Rectal smooth muscle tissue (tissue), 1 donor: Measurements from ENCODE around the gene SPATA6.

Experiments
- H3K27ac ChIP-seq: one replicate; pipeline ENCODE4 v1.7.0; 2013; ENCODE audit warnings: low read depth, low read length, inconsistent platforms
- H3K27me3 ChIP-seq: one replicate; pipeline ENCODE4 v1.7.0; 2013; ENCODE audit warnings: low read length; ENCODE audit not compliant: control insufficient read depth, insufficient read depth
- H3K36me3 ChIP-seq: one replicate; pipeline ENCODE4 v1.7.0; 2013; ENCODE audit warnings: low read length; ENCODE audit not compliant: control insufficient read depth, insufficient read depth
- H3K4me1 ChIP-seq: one replicate; pipeline ENCODE4 v1.7.0; 2013; ENCODE audit warnings: low read length; ENCODE audit not compliant: control insufficient read depth, insufficient read depth
- H3K4me3 ChIP-seq: one replicate; pipeline ENCODE4 v1.7.0; 2013; ENCODE audit warnings: low read length
- H3K9ac ChIP-seq: one replicate; pipeline ENCODE4 v1.7.0; 2013; ENCODE audit warnings: low read length

SPATA6 gene

DNA sequence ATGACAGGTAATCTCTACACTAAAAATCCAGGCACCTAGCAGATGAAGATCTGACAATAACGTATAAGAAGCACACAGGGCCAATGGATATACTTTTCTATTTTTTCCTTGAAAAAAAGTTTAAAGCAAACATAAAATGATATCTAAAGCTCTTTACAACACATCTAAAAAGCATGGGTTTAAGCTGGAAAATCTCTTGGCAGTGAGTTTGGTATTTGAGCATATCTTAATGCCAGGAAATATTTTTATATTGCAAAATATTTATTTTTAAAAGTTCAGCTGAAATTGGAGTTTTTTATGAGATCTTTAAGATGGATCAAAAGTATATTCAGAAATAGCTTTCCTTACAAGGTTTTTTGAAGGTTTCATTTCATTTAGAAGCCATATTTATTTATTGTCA, 209.0 kb downstream of the SPATA6 start:
- H3K36me3 ChIP-seq: no peaks in the 10 kb centered on the region
- H3K4me1 ChIP-seq: no peaks in the 10 kb centered on the region
- no peak overlapping the region for H3K9ac ChIP-seq
- no peak overlapping the region for H3K4me3 ChIP-seq
- H3K27ac ChIP-seq: no peak overlapping the region
- H3K27me3 ChIP-seq: no peaks in the 10 kb centered on the region

- Histone ChIP-seq H3K27me3 (no peaks in the 10 kb centered on the region), H3K4me3 (no peak overlapping the region), H3K36me3 (no peaks in the 10 kb centered on the region), H3K9ac (no peak overlapping the region), H3K4me1 (no peaks in the 10 kb centered on the region), H3K27ac (no peak overlapping the region)
Observed at GRCh38 chr1:48261881-48262400, 210.1 kb downstream of the SPATA6 start.

- no peak overlapping the region for H3K9ac ChIP-seq
- H3K27ac ChIP-seq: no peak overlapping the region
- no peaks in the 10 kb centered on the region for H3K27me3 ChIP-seq
- no peaks in the 10 kb centered on the region for H3K4me1 ChIP-seq
- H3K36me3 ChIP-seq: no peaks in the 10 kb centered on the region
- no peak overlapping the region for H3K4me3 ChIP-seq
Observed at GRCh38 chr1:48258106-48258505, 213.9 kb downstream of the SPATA6 start.

DNA sequence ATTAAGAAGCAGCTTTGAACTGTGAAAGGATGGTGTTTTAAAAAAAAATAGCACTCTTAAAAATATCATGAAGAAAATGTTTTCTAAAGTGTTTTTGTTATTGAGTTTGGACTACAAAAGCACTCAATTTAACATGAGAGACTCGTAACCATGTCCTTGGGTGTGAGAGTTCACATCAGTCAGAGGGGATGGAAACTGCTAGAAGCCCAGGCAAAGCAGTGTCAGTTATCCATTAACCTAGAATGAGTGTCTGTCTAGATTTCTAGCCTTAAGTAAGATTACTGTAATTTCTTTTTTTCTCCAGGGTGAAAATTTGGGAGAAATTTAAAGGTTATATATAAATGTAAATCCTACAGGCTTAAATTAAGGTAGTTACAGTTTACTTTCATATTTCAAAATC, 217.8 kb downstream of the SPATA6 start:
- Histone ChIP-seq H3K9ac (no peak overlapping the region), H3K4me1 (no peaks in the 10 kb centered on the region), H3K27me3 (no peaks in the 10 kb centered on the region), H3K27ac (no peak overlapping the region), H3K4me3 (no peak overlapping the region), H3K36me3 (no peaks in the 10 kb centered on the region)

GRCh38 chr1:48251821-48252220, 220.2 kb downstream of the SPATA6 start:
- Histone ChIP-seq H3K27ac (no peak overlapping the region), H3K4me3 (no peak overlapping the region), H3K4me1 (no peaks in the 10 kb centered on the region), H3K27me3 (no peaks in the 10 kb centered on the region), H3K9ac (no peak overlapping the region), H3K36me3 (no peaks in the 10 kb centered on the region)

GRCh38 chr1:48251323-48251722, 220.7 kb downstream of the SPATA6 start:
- Histone ChIP-seq H3K27me3 (no peaks in the 10 kb centered on the region), H3K36me3 (no peaks in the 10 kb centered on the region), H3K4me1 (no peaks in the 10 kb centered on the region), H3K9ac (no peak overlapping the region), H3K4me3 (no peak overlapping the region), H3K27ac (no peak overlapping the region)

- Histone ChIP-seq H3K4me3 (no peak overlapping the region), H3K27ac (no peak overlapping the region), H3K27me3 (no peaks in the 10 kb centered on the region)
Observed at GRCh38 chr1:48250572-48250971, 221.4 kb downstream of the SPATA6 start.

GRCh38 chr1:48249868-48250267, 222.1 kb downstream of the SPATA6 start:
- Histone ChIP-seq H3K27me3 (no peaks in the 10 kb centered on the region), H3K36me3 (no peaks in the 10 kb centered on the region), H3K4me1 (no peaks in the 10 kb centered on the region), H3K9ac (no peak overlapping the region), H3K27ac (no peak overlapping the region), H3K4me3 (no peak overlapping the region)

More at GRCh38 chr1:48250572-48250971, 221.4 kb downstream of the SPATA6 start:
- H3K36me3 ChIP-seq: no peaks in the 10 kb centered on the region
- H3K9ac ChIP-seq: no peak overlapping the region
- H3K4me1 ChIP-seq: no peaks in the 10 kb centered on the region

GRCh38 chr1:48248356-48248755, 223.6 kb downstream of the SPATA6 start:
- Histone ChIP-seq H3K36me3 (no peaks in the 10 kb centered on the region), H3K27ac (no peak overlapping the region), H3K4me3 (no peak overlapping the region), H3K27me3 (no peaks in the 10 kb centered on the region), H3K9ac (no peak overlapping the region), H3K4me1 (no peaks in the 10 kb centered on the region)

GRCh38 chr1:48246727-48247126, 225.3 kb downstream of the SPATA6 start:
- no peak overlapping the region for H3K27ac ChIP-seq

More at GRCh38 chr1:48246727-48247126, 225.3 kb downstream of the SPATA6 start:
- Histone ChIP-seq H3K4me3 (no peak overlapping the region), H3K27me3 (no peaks in the 10 kb centered on the region), H3K4me1 (no peaks in the 10 kb centered on the region), H3K36me3 (no peaks in the 10 kb centered on the region), H3K9ac (no peak overlapping the region)
